Posterior cingulate gyrus (tissue), 11 donors: ENCODE data around the gene ST7.
"Not testable (repeated sequence)": the region's sequence is repeated elsewhere in the genome, so short reads cannot be mapped to it uniquely, and the experiment has no call there.

Source experiments
- DNase-seq, 10 donors: peaks; one replicate each; pipeline versions ENCODE4 v3.0.0 to v3.0.0-alpha.2; 2020 to 2021; ENCODE audit warnings: mixed read lengths in 3 of 10
- intact Hi-C: fragments of 100-400 bp; cut with DNase I; formaldehyde crosslinking; loops from one replicate; pipeline ENCODE4 v1.15.1; 2023

ST7 gene

GRCh38 chr7:116971869-116972268 is 18.6 kb downstream of the ST7 start:
- no peak for DNase-seq
- intact Hi-C loops = no loop called here

GRCh38 chr7:116975024-116975423 is 21.7 kb downstream of the ST7 start:
- intact Hi-C loops, DNase-seq: not testable (repeated sequence)

- intact Hi-C loops = no loop called here
- no peak for DNase-seq
Observed at GRCh38 chr7:116977172-116977571, 23.9 kb downstream of the ST7 start.

GRCh38 chr7:116978006-116978405 is 24.7 kb downstream of the ST7 start:
- no peak for DNase-seq
- intact Hi-C loops = no loop called here

- DNase-seq = no peak
- intact Hi-C loops = no loop called here
Observed at GRCh38 chr7:116979430-116979829, 26.1 kb downstream of the ST7 start.

GRCh38 chr7:116980354-116980753 is 27.1 kb downstream of the ST7 start:
- intact Hi-C loops = loop anchor here (10.0 kb wide), 1 partner anchor 404 kb away; no protein-coding TSS in a partner anchor
- no peak for DNase-seq

DNA sequence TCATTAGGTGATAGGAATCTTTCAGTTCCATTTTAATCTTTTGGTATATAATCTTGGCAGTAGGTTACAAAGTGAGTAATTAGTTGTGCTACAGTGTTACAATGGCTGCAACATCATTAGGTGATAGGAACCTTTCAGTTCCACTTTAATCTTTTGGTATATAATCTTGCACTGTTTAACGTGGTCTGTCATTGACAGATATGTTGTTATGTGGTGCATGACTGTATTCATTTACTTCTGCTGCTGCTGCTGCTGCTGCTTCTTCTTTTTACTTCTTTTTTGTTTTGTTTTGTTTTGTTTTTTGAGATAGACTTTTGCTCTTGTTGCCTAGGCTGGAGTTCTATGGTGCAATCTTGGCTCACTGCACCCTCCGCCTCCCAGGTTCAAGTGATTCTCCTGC is 28.6 kb downstream of the ST7 start:
- intact Hi-C loops = loop anchor here (10.0 kb wide), 1 partner anchor 403 kb away; no protein-coding TSS in a partner anchor
- DNase-seq = no peak

GRCh38 chr7:116984511-116984910 is 31.2 kb downstream of the ST7 start:
- DNase-seq = no peak
- intact Hi-C loops = loop anchor here (10.0 kb wide), 1 partner anchor 400 kb away; no protein-coding TSS in a partner anchor

DNA sequence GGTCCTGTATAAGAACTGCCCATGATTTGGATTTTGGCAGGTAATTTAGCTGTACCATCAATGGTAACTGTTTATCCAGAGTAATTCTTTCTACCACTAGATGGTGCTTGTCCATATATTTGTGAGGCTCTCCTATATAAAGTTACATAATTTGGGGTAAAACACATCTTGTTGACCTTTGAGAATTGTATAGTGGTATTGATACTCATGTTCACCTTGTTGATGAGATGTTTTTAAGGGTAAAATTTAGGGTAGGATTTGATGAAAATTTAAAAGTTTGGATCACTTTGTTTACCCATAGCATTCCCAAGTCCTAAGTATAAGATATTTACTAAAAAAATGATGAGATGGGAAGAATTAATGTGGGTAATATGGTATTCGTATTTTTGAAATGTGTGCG is 31.6 kb downstream of the ST7 start:
- intact Hi-C loops = loop anchor here (10.0 kb wide), 1 partner anchor 400 kb away; no protein-coding TSS in a partner anchor
- DNase-seq = no peak

- DNase-seq = no peak
- intact Hi-C loops = loop anchor here (10.0 kb wide), 1 partner anchor 399 kb away; no protein-coding TSS in a partner anchor
Observed at GRCh38 chr7:116985575-116985974, 32.3 kb downstream of the ST7 start.

DNA sequence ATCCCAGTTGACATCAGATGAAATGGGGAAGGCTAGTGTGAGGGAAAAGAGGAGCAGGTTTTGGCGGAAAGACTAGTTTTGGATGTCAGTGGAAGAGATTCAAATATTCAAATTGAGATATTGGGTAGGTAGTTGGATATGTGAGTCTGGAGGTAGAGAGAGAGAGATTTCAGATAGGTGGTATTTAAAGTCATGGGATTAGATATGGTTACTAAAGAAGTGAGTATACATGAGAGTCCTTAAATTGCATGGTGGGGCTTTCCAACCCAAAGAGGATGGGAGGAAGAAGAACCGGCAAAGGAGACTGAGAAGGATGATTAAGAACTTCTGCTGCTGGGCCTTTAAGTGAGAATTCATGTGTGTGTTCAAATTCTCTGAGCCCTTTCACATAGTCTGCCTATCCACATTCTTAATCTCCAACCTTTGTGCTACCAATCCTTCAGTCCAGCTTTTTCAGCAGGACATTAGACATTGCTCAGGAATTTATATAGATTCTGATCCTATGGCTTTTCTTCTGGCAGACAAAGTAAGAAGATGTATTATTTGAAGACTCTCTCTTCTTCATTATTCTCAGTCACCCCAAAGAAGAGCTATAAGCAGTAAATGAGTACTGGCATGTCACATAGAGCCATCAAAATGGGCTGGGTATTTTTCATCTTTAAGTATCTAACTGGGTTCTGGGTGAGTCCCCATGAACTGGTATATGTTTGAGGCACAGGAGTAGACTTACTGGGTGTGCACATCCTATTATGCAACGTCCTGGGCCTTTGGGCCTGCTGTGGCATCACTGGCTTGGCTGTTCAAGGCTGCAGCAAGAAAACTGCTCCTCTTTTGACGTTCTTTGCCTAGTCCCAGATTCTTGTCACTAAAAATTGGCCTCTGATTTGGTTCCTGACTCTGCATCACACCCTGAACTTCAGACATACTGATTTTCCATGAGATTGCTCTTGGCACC is 33.6 kb downstream of the ST7 start:
- intact Hi-C loops = loop anchor here (10.0 kb wide), 1 partner anchor 398 kb away; no protein-coding TSS in a partner anchor
- DNase-seq = no peak

- no peak for DNase-seq
- intact Hi-C loops = loop anchor here (2.0 to 10.0 kb wide), 2 partner anchors 130 to 396 kb away; no protein-coding TSS in a partner anchor
Observed at GRCh38 chr7:116988363-116988989, 35.2 kb downstream of the ST7 start.

DNA sequence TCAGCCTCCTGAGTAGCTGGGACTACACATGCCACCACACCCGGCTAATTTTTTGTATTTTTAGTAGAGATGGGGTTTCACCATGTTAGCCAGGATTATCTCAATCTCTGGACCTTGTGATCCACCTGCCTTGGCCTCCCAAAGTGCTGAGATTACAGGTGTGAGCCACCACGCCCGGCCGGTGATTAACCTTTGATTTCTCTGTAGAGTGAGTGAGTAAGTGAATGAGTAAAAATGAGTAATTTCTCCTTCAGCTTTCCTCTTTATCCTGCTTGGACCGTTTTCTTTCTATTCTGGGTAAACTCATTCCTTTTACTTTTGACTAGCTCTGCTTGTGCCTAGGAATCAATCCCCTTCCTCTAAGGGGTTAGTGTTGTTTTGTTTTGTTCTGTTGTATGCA is 36.8 kb downstream of the ST7 start:
- DNase-seq = no peak
- intact Hi-C loops = no loop called here

- DNase-seq = no peak
Observed at GRCh38 chr7:116991233-116991632, 37.9 kb downstream of the ST7 start.

DNA sequence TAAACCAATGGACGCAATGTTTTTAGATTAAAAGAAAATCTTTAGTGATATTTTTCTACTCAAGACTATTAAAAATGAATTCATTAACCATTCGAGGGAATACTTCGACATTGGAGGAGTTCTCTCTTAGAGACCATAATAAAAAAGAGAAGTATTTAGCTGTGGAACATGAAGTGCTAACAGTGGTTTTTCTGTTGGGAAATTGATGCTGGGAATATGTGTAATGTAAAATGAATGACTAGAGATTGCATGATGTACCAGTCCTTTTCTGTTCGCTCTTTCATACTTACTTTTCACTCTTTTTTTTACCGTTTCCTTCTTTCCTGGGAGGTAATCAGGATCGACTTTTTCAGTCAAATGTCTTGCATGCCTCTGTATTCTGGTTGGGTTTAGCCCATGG is 41.3 kb downstream of the ST7 start:
- intact Hi-C loops = no loop called here
- DNase-seq = no peak

More at GRCh38 chr7:116991233-116991632, 37.9 kb downstream of the ST7 start:
- intact Hi-C loops = no loop called here

- peak in 2 of 10 donors; percentile 67 to 74 for DNase-seq
- intact Hi-C loops = no loop called here
Observed at GRCh38 chr7:116997972-116998371, 44.7 kb downstream of the ST7 start.

GRCh38 chr7:116998567-116999175 is 45.4 kb downstream of the ST7 start:
- DNase-seq = no peak
- intact Hi-C loops = no loop called here

GRCh38 chr7:116999311-116999710 is 46.0 kb downstream of the ST7 start:
- intact Hi-C loops = no loop called here

DNA sequence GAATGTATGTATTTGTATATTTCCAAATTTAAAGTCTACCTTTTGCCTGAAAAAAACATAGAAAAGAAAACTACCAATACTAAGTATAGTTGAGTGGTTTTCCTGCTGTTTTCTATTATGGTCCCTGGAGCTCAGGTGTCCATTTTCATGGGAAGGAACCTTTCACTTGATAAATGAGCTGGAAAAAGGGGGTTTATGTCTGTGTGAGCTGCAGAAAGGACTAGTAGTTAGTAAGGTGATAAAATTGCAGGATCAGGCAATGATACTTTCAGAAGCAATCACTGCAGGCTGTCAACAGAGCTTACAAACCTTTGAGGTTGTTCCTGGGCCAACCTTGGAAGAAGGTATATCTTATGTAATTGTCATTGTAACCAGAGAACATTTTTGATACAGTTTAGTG is 48.0 kb downstream of the ST7 start:
- no peak for DNase-seq
- intact Hi-C loops = no loop called here

More at GRCh38 chr7:116999311-116999710, 46.0 kb downstream of the ST7 start:
- DNase-seq = no peak

GRCh38 chr7:117004899-117005298 is 51.6 kb downstream of the ST7 start:
- DNase-seq = no peak
- intact Hi-C loops = no loop called here

- DNase-seq = no peak
- intact Hi-C loops = no loop called here
Observed at GRCh38 chr7:117005449-117005848, 52.1 kb downstream of the ST7 start.
